NOMO-1 (cell line): ENCODE measurements around the gene GOLGA8R.
"Not testable (repeated sequence)": the region's sequence is repeated elsewhere in the genome, so short reads cannot be mapped to it uniquely, and the experiment has no call there.

Experiments used
- DNase-seq, 2 experiments: peaks; one replicate each; lab custom pipeline; 2025; ENCODE audit not compliant: unreplicated experiment in 2 of 2; lab: John Stamatoyannopoulos, UW

Gene GOLGA8R, protein sequence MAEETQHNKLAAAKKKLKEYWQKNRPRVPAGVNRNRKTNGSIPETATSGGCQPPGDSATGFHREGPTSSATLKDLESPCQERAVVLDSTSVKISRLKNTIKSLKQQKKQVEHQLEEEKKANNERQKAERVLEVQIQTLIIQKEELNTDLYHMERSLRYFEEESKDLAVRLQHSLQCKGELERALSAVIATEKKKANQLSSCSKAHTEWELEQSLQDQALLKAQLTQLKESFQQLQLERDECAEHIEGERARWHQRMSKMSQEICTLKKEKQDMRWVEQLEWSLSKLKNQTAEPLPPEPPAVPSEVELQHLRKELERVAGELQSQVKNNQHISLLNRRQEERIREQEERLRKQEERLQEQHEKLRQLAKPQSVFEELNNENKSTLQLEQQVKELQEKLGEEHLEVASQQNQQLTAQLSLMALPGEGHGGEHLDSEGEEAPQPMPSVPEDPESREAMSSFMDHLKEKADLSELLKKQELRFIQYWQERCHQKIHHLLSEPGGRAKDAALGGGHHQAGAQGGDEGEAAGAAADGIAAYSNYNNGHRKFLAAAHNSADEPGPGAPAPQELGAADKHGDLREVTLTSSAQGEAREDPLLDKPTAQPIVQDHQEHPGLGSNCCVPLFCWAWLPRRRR

GRCh38 chr15:30414160-30414559 lies at the start of gene GOLGA8R:
GOLGA8R (minus strand) TSS chr15:30414260; CDS start chr15:30414162, 98 bp downstream.
- DNase-seq, result not testable (repeated sequence)

GRCh38 chr15:30463849-30464248 lies 49.8 kb upstream of the GOLGA8R start:
- not testable (repeated sequence) for DNase-seq

GRCh38 chr15:30462176-30462575 lies 48.1 kb upstream of the GOLGA8R start:
- DNase-seq, result not testable (repeated sequence)

DNA sequence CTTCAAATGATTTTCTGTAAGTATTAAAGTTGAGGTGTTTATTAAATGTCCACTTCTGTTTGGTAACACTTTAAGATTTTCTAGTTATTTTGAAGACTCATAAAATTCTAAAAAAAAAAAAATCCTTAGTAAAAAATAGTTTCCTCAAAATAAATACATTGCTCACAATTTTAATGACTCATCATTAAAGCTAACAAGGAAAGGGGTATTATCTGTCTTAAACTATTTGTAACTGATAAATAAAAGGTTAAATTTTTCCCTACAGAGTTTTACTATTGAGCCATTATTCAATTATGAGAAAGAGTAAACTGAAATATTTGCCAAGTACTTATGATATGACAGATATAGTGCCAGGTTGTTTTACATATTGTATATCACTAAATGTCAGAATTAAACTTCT lies 38.6 kb upstream of the GOLGA8R start:
- DNase-seq, result not testable (repeated sequence)

GRCh38 chr15:30438348-30438747 lies 24.3 kb upstream of the GOLGA8R start:
- not testable (repeated sequence) for DNase-seq

- DNase-seq, result not testable (repeated sequence)
Observed at GRCh38 chr15:30435878-30436277, 21.8 kb upstream of the GOLGA8R start.

DNA sequence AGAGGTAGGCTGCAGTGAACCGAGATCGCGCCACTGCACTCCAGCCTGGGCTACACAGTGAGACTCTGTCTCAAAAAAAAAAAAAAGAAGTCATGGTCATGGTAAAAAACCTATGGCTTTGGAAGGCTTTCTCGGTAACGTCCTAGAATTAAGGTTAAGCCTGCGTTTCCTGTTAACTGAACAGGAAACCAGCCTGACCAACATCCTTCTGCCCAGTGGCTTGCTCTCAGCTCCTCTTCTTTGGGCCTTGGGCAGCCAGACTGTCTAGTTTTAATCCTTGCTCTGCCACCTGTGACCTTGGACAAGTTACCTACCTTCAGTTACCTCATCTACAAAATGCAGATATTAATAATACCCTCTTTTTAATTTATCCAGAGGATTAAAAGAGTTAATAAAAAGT lies 6.7 kb upstream of the GOLGA8R start:
- not testable (repeated sequence) for DNase-seq

DNA sequence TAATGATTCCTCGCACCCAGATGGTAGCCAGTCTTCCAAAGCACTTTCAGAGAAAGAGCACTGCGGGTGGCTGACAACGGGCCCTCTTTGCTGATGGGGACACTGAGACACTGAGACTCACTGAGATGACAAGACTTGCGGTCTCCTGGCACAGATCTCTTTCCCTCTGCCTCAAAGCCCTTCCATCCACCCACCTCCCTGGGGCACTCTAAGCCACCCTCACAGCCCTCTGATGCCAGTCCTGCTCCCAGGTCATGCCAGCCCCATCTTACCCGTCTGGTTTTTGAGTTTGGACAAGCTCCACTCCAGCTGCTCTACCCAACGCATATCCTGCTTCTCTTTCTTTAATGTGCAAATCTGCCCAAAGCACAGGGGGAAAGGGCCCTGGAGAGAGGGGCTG lies 6.4 kb downstream of the GOLGA8R start:
- not testable (repeated sequence) for DNase-seq

GRCh38 chr15:30398988-30399387 lies 15.1 kb downstream of the GOLGA8R start:
- DNase-seq, result not testable (repeated sequence)

GRCh38 chr15:30393664-30393991 lies 20.4 kb downstream of the GOLGA8R start:
- DNase-seq, result not testable (repeated sequence)

- DNase-seq, result not testable (repeated sequence)
Observed at GRCh38 chr15:30392766-30393663, 21.0 kb downstream of the GOLGA8R start, which contains the start of gene CHRFAM7A. CHRFAM7A (minus strand) TSS chr15:30393540; CDS start chr15:30383351, 10,189 bp downstream.

GRCh38 chr15:30386318-30386887 lies 27.7 kb downstream of the GOLGA8R start:
- DNase-seq, result not testable (repeated sequence)

GRCh38 chr15:30377082-30377413 lies 37.0 kb downstream of the GOLGA8R start:
- DNase-seq, result not testable (repeated sequence)

DNA sequence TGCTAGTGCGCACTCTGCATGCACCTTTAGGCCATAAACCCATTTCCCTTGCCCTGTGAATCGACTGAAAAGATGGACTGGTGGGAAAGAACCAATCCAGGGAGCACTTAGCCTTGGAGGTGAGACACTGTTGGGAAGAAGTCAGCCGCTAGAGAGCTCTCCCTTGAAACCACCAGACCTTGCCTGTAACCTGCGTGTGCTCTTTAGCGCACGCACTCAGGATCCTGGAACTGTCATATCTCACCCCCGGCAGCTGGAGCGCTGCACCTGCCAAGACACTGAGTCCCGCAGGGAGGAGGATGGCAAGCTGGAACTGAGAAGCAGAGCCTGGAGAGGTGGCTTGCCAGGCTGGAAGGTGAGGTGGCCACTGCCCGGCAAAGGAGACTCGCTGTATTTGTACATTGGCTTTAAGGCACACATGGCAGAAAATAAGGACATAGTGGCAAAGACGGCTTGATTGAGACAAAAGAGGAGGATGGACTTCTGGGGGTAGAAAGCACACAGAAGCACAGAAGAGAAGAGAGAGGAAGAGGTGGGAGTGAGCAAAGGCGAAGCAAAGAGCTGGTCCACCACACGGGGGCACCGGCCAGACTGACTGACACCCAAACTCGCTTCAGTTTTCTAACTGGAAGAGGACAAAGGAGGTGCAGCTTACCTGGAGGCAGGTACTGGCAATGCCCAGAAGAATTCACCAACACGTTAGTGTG lies 37.5 kb downstream of the GOLGA8R start:
- DNase-seq, result not testable (repeated sequence)

DNA sequence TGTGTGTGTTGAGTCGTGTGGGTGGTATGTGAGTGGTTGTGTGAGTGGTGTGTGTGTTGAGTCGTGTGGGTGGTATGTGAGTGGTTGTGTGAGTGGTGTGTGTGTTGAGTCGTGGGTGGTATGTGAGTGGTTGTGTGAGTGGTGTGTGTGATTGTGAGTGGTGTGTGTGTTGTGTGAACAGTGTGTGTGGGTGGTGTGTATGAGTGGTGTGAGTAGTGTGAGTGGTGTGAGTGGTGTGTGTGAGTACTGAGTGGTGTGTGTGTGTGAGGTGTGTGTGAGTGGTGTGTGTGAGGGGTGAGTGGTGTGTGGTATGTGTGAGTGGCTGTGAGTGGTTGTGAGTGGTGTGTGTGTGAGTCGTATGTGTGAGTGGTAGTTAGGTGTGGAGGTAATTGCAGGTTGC lies 38.2 kb downstream of the GOLGA8R start:
- not testable (repeated sequence) for DNase-seq

GRCh38 chr15:30374862-30375261 lies 39.2 kb downstream of the GOLGA8R start:
- DNase-seq, result not testable (repeated sequence)

GRCh38 chr15:30368271-30368670 lies 45.8 kb downstream of the GOLGA8R start:
- DNase-seq, result not testable (repeated sequence)

DNA sequence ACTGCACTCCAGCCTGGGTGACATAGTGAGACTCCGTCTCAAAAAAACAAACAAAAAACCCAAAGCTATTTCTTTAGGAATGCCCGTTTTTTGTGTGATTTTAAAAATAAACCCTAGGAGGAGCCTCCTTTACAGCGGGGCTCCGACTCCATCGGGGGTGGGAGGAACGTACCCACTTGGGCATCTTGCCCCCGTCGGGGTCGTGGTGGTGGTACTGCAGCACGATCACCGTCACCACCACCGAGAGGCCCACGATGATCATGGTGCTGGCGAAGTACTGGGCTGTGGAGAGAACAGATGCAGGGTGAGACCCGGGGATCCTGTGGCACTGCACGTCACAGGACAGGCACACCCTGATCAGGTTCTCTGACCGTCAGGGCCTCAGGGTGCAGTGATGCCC lies 46.8 kb downstream of the GOLGA8R start:
- DNase-seq, result not testable (repeated sequence)

DNA sequence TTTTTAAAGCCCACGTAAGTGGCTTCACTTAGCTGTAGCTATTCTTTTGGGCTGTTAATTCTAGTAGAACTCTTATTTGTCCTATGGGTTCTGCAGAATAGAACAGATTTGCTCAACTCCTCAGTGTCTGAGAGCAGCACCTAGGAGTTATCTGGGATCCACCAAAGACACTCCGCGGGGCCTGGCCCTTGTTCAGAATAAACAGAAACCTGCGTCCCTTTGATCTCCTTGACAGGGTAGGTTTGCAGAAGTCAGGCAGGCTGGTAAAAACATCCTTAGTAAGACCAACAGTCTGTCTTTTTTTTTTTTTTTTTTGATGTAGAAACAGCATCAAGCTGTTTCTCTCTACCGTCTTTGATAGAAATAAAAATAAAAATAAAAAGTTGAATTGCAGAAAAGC lies 52.7 kb downstream of the GOLGA8R start:
- DNase-seq, result not testable (repeated sequence)

GRCh38 chr15:30360990-30361389 lies 53.1 kb downstream of the GOLGA8R start:
- not testable (repeated sequence) for DNase-seq
